Karpas-422 (cell line): ENCODE data around the gene SLC37A3. TPM values are rescaled to one million over a fixed set of nuclear protein-coding genes. Genes with fewer than 3 reads are reported as not detected.
"Not testable (repeated sequence)": the region's sequence is repeated elsewhere in the genome, so short reads cannot be mapped to it uniquely, and the experiment has no call there.

ENCODE experiments used
- DNase-seq: peaks from one replicate; pipeline ENCODE4 v3.0.0-alpha.2; 2015
- H2AFZ ChIP-seq: fragments of 200-600 bp; sonication (generic); 2 replicates; pipeline ENCODE4 v1.6.1; 2014; ENCODE audit warnings: antibody characterized with exemption, low read length, mixed read lengths
- H3K27ac ChIP-seq: fragments of 200-600 bp; sonication (generic); 2 replicates; pipeline ENCODE4 v1.5.1; 2014; ENCODE audit warnings: mild to moderate bottlenecking, low read length, moderate library complexity
- H3K27me3 ChIP-seq: fragments of 200-600 bp; sonication (generic); 2 replicates; pipeline ENCODE4 v1.6.1; 2014; ENCODE audit warnings: low read length, mixed read lengths
- H3K36me3 ChIP-seq: fragments of 200-600 bp; sonication (generic); 2 replicates; pipeline ENCODE4 v1.6.1; 2014; ENCODE audit warnings: low read length, mixed read lengths; ENCODE audit not compliant: insufficient read depth
- H3K4me1 ChIP-seq: fragments of 200-600 bp; sonication (generic); 2 replicates; pipeline ENCODE4 v1.6.1; 2014; ENCODE audit warnings: mild to moderate bottlenecking, low read length, mixed read lengths
- H3K4me2 ChIP-seq: fragments of 200-600 bp; sonication (generic); 2 replicates; pipeline ENCODE4 v1.6.1; 2014; ENCODE audit warnings: low read length, low read depth, mild to moderate bottlenecking; ENCODE audit not compliant: poor library complexity, severe bottlenecking
- H3K4me3 ChIP-seq: fragments of 200-600 bp; sonication (generic); 2 replicates; pipeline ENCODE4 v1.5.1; 2014; ENCODE audit warnings: mild to moderate bottlenecking, antibody characterized with exemption, low read length, mixed read lengths
- H3K79me2 ChIP-seq: fragments of 200-600 bp; sonication (generic); 2 replicates; pipeline ENCODE4 v1.6.1; 2014; ENCODE audit warnings: mild to moderate bottlenecking, low read length, mixed read lengths
- H3K9ac ChIP-seq: fragments of 200-600 bp; sonication (generic); 2 replicates; pipeline ENCODE4 v1.6.0; 2014; ENCODE audit warnings: low read length
- H3K9me2 ChIP-seq: fragments of 200-600 bp; sonication (generic), shearing (Covaris generic); replicated peaks from 2 replicates; pipeline ENCODE4 v1.6.0; 2014; ENCODE audit warnings: mild to moderate bottlenecking, low read length, moderate library complexity; ENCODE audit not compliant: insufficient read depth
- H3K9me3 ChIP-seq: fragments of 300-700, 200-600 bp; sonication (generic); 2 replicates; pipeline ENCODE4 v1.6.1; 2014; ENCODE audit warnings: low read length, mixed read lengths
- H4K20me1 ChIP-seq: fragments of 200-600 bp; sonication (generic); 2 replicates; pipeline ENCODE4 v1.6.1; 2014; ENCODE audit warnings: mild to moderate bottlenecking, antibody characterized with exemption, low read length, low read depth; ENCODE audit not compliant: insufficient read depth
- total RNA-seq: library from RNA; depleted of rRNA; stranded (reverse); fragments of >200 nt; shearing (Covaris generic); gene quantifications from 2 replicates; pipeline ENCODE4 v1.2.3, GENCODE V29; 2014; ENCODE audit warnings: low replicate concordance

SLC37A3 gene
- total RNA-seq, 1 experiment from 2014 or later = 4.2 TPM

GRCh38 chr7:140433396-140433795 is 35.1 kb upstream of the SLC37A3 start:
- H3K4me3 ChIP-seq = no peak overlapping the region
- H3K36me3 ChIP-seq = no peaks in the 10 kb centered on the region
- H3K9me2 ChIP-seq = no peaks in the 10 kb centered on the region
- no peaks in the 10 kb centered on the region for H4K20me1 ChIP-seq
- no peaks in the 10 kb centered on the region for H3K79me2 ChIP-seq
- no peak overlapping the region for H3K9ac ChIP-seq
- no peak for DNase-seq
- H3K27me3 ChIP-seq = no peaks in the 10 kb centered on the region
- H3K27ac ChIP-seq = no peak overlapping the region
- no peaks in the 10 kb centered on the region for H3K9me3 ChIP-seq
- H2AFZ ChIP-seq = no peak overlapping the region
- no peaks in the 10 kb centered on the region for H3K4me1 ChIP-seq
- no peak overlapping the region for H3K4me2 ChIP-seq

- Histone ChIP-seq H4K20me1 (no peaks in the 10 kb centered on the region), H3K9me2 (no peaks in the 10 kb centered on the region), H2AFZ (no peak overlapping the region), H3K9ac (no peak overlapping the region), H3K4me1 (no peaks in the 10 kb centered on the region), H3K9me3 (no peaks in the 10 kb centered on the region), H3K27me3 (no peaks in the 10 kb centered on the region), H3K4me3 (no peak overlapping the region), H3K79me2 (no peaks in the 10 kb centered on the region), H3K4me2 (no peak overlapping the region), H3K27ac (no peak overlapping the region), H3K36me3 (no peaks in the 10 kb centered on the region)
- no peak for DNase-seq
These were observed 27.8 kb upstream of the SLC37A3 start for GRCh38 chr7:140426130-140426529.

GRCh38 chr7:140425718-140426117 is 27.4 kb upstream of the SLC37A3 start:
- Histone ChIP-seq H3K4me1 (no peaks in the 10 kb centered on the region), H3K9ac (no peak overlapping the region), H3K27ac (no peak overlapping the region), H3K36me3 (no peaks in the 10 kb centered on the region), H2AFZ (no peak overlapping the region), H3K79me2 (no peaks in the 10 kb centered on the region), H3K4me2 (no peak overlapping the region), H3K27me3 (no peaks in the 10 kb centered on the region), H3K4me3 (no peak overlapping the region), H3K9me2 (no peaks in the 10 kb centered on the region), H4K20me1 (no peaks in the 10 kb centered on the region), H3K9me3 (no peaks in the 10 kb centered on the region)
- DNase-seq = no peak

- Histone ChIP-seq H3K9me2 (no peaks in the 10 kb centered on the region), H3K27ac (no peak overlapping the region), H4K20me1 (no peaks in the 10 kb centered on the region), H3K79me2 (no peaks in the 10 kb centered on the region), H3K4me3 (no peak overlapping the region), H3K4me2 (no peak overlapping the region), H3K27me3 (no peaks in the 10 kb centered on the region), H2AFZ (no peak overlapping the region), H3K36me3 (no peaks in the 10 kb centered on the region), H3K9me3 (no peaks in the 10 kb centered on the region), H3K4me1 (no peaks in the 10 kb centered on the region), H3K9ac (no peak overlapping the region)
- DNase-seq = no peak
These were observed 25.2 kb upstream of the SLC37A3 start for GRCh38 chr7:140423501-140423900.

- Histone ChIP-seq H3K9me2 (no peaks in the 10 kb centered on the region), H3K9me3 (no peaks in the 10 kb centered on the region), H3K79me2 (no peaks in the 10 kb centered on the region), H3K4me2 (no peak overlapping the region), H3K9ac (no peak overlapping the region), H3K27me3 (no peaks in the 10 kb centered on the region), H3K36me3 (no peaks in the 10 kb centered on the region), H3K4me1 (no peaks in the 10 kb centered on the region), H4K20me1 (no peaks in the 10 kb centered on the region), H2AFZ (no peak overlapping the region), H3K4me3 (no peak overlapping the region), H3K27ac (no peak overlapping the region)
- DNase-seq = no peak
These were observed 23.2 kb upstream of the SLC37A3 start for GRCh38 chr7:140421521-140421920.

- Histone ChIP-seq H3K9me2 (no peaks in the 10 kb centered on the region), H2AFZ (no peak overlapping the region), H3K36me3 (no peaks in the 10 kb centered on the region), H3K4me1 (no peaks in the 10 kb centered on the region), H3K27ac (no peak overlapping the region), H3K27me3 (no peaks in the 10 kb centered on the region), H3K4me3 (no peak overlapping the region), H3K4me2 (no peak overlapping the region), H3K9ac (no peak overlapping the region), H3K79me2 (no peaks in the 10 kb centered on the region), H4K20me1 (no peaks in the 10 kb centered on the region), H3K9me3 (no peaks in the 10 kb centered on the region)
- DNase-seq = no peak
These were observed 20.3 kb upstream of the SLC37A3 start for GRCh38 chr7:140418653-140419052.

- H3K36me3 ChIP-seq, H3K27ac ChIP-seq, H3K27me3 ChIP-seq, H3K4me3 ChIP-seq, H3K79me2 ChIP-seq, H3K4me1 ChIP-seq, H2AFZ ChIP-seq, DNase-seq, H3K9ac ChIP-seq, H3K4me2 ChIP-seq, H4K20me1 ChIP-seq, H3K9me2 ChIP-seq, H3K9me3 ChIP-seq: not testable (repeated sequence)
These were observed 19.8 kb upstream of the SLC37A3 start for GRCh38 chr7:140418156-140418472.

GRCh38 chr7:140417456-140418155 is 19.3 kb upstream of the SLC37A3 start:
- Histone ChIP-seq H2AFZ (no peak overlapping the region), H3K9ac (no peak overlapping the region)

GRCh38 chr7:140416560-140416959 is 18.2 kb upstream of the SLC37A3 start:
- H3K9ac ChIP-seq = no peak overlapping the region
- H2AFZ ChIP-seq = no peak overlapping the region
- H3K79me2 ChIP-seq = no peaks in the 10 kb centered on the region
- H3K4me3 ChIP-seq = no peak overlapping the region
- H3K4me1 ChIP-seq = no peaks in the 10 kb centered on the region
- no peaks in the 10 kb centered on the region for H3K36me3 ChIP-seq
- H3K27ac ChIP-seq = no peak overlapping the region
- no peaks in the 10 kb centered on the region for H3K9me3 ChIP-seq
- H3K9me2 ChIP-seq = no peaks in the 10 kb centered on the region
- DNase-seq = no peak
- H3K4me2 ChIP-seq = no peak overlapping the region
- no peaks in the 10 kb centered on the region for H4K20me1 ChIP-seq
- no peaks in the 10 kb centered on the region for H3K27me3 ChIP-seq

More at GRCh38 chr7:140417456-140418155, 19.3 kb upstream of the SLC37A3 start:
- no peaks in the 10 kb centered on the region for H4K20me1 ChIP-seq
- H3K4me1 ChIP-seq = no peaks in the 10 kb centered on the region
- no peak overlapping the region for H3K4me3 ChIP-seq
- no peaks in the 10 kb centered on the region for H3K79me2 ChIP-seq
- no peak overlapping the region for H3K27ac ChIP-seq
- H3K4me2 ChIP-seq = no peak overlapping the region
- H3K9me3 ChIP-seq = no peaks in the 10 kb centered on the region
- no peaks in the 10 kb centered on the region for H3K9me2 ChIP-seq
- H3K36me3 ChIP-seq = no peaks in the 10 kb centered on the region
- no peak for DNase-seq
- H3K27me3 ChIP-seq = no peaks in the 10 kb centered on the region
